ENCODE measurements around the gene SLC46A2. TPM values are rescaled to one million over a fixed set of nuclear protein-coding genes. Genes with fewer than 3 reads are reported as not detected.

The SLC46A2 gene
- total RNA-seq, 1 donor: not detected

DNA sequence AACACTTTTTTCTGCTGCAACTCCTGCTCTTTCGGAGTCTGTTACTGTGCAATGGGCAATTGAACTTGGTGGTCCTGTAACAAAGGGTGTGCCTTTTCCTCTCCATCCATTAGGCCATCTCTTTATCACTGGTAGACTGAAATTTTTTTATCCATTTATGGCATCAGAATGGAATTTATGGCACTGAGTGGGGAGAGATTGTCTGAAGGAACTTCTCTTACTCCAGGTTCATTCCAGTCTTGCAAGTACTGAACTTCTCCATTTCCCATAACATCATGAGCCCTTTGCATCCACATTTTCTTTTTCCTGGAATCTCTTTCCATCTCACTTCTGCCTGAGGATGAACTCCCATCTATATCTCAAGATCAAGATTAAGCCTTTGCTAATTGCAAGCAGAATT is 10.0 kb downstream of the SLC46A2 start:
- no peak for DNase-seq (ENCODE audit: low read depth)
- TF ChIP-seq, protein P1, sequence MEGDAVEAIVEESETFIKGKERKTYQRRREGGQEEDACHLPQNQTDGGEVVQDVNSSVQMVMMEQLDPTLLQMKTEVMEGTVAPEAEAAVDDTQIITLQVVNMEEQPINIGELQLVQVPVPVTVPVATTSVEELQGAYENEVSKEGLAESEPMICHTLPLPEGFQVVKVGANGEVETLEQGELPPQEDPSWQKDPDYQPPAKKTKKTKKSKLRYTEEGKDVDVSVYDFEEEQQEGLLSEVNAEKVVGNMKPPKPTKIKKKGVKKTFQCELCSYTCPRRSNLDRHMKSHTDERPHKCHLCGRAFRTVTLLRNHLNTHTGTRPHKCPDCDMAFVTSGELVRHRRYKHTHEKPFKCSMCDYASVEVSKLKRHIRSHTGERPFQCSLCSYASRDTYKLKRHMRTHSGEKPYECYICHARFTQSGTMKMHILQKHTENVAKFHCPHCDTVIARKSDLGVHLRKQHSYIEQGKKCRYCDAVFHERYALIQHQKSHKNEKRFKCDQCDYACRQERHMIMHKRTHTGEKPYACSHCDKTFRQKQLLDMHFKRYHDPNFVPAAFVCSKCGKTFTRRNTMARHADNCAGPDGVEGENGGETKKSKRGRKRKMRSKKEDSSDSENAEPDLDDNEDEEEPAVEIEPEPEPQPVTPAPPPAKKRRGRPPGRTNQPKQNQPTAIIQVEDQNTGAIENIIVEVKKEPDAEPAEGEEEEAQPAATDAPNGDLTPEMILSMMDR (IDR thresholded peaks at IDR 0.05; ENCODE audit: insufficient read depth, low read depth, low read length): no peak
- no peak overlapping the region for H3K4me3 ChIP-seq (ENCODE audit: low read depth, low read length)

GRCh38 chr9:112878752-112879151 is 11.9 kb downstream of the SLC46A2 start:
- TF ChIP-seq, protein P1 (IDR thresholded peaks at IDR 0.05; ENCODE audit: insufficient read depth, low read depth, low read length): no peak
- DNase-seq (ENCODE audit: low read depth): no peak
- H3K4me3 ChIP-seq (ENCODE audit: low read depth, low read length): no peak overlapping the region

GRCh38 chr9:112873773-112874405 is 16.8 kb downstream of the SLC46A2 start:
- no peak for DNase-seq (ENCODE audit: low read depth)
- TF ChIP-seq, protein P1 (IDR thresholded peaks at IDR 0.05; ENCODE audit: insufficient read depth, low read depth, low read length): no peak
- H3K4me3 ChIP-seq (ENCODE audit: low read depth, low read length): no peak overlapping the region

- no peak overlapping the region for H3K4me3 ChIP-seq (ENCODE audit: low read depth, low read length)
- no peak for DNase-seq (ENCODE audit: low read depth)
- TF ChIP-seq, protein P1 (IDR thresholded peaks at IDR 0.05; ENCODE audit: insufficient read depth, low read depth, low read length): no peak
Measured at GRCh38 chr9:112872019-112872418, 18.7 kb downstream of the SLC46A2 start.

DNA sequence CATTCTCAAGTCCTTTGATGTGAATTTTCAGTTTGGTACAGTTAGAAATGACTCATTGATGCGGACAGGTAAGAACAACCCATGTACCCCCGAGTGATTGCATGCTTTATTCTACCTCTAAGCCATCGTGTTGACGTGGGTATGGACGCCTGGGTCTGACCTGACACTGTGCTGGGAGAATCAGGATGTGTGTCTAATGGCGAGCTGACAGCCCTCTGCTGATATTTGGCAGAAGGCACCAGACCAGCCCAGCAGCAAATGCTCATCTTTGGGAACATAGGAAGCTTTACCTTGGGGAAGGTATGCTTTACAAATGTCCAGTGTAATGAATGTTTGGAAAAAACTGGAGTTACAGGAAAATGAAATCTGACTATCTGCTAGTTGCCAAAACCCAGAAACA is 20.1 kb downstream of the SLC46A2 start:
- H3K4me3 ChIP-seq (ENCODE audit: low read depth, low read length): no peak overlapping the region
- no peak for DNase-seq (ENCODE audit: low read depth)
- TF ChIP-seq, protein P1 (IDR thresholded peaks at IDR 0.05; ENCODE audit: insufficient read depth, low read depth, low read length): no peak

DNA sequence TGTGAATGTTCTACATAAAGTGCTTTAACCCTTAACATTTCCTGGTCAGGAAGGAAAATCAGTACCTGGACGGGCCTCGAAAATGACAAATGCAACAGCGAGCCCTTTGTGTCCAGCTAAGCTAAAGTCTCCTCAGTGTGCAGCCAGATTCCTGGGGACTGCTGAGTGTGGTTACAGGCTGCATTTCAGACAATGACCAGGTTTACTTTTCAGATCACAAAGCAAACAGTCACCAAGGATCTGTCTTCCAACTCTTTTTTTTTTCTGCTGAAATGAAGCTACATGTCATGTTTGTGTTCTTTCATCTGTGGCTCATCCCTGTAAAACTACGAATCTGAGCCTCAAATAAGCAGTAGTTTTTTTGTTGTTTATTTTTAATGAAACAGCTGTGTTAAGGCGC is 20.8 kb downstream of the SLC46A2 start:
- DNase-seq (ENCODE audit: low read depth): no peak
- no peak overlapping the region for H3K4me3 ChIP-seq (ENCODE audit: low read depth, low read length)
- TF ChIP-seq, protein P1 (IDR thresholded peaks at IDR 0.05; ENCODE audit: insufficient read depth, low read depth, low read length): no peak

GRCh38 chr9:112869041-112869529 is 21.6 kb downstream of the SLC46A2 start:
- H3K4me3 ChIP-seq (ENCODE audit: low read depth, low read length): no peak overlapping the region
- no peak for DNase-seq (ENCODE audit: low read depth)
- TF ChIP-seq, protein P1 (IDR thresholded peaks at IDR 0.05; ENCODE audit: insufficient read depth, low read depth, low read length): no peak
